ENCODE results near the gene CATSPER3. TPM values are rescaled to one million over a fixed set of nuclear protein-coding genes. Genes with fewer than 3 reads are reported as not detected.

The CATSPER3 gene
- total and polyA plus RNA-seq, 2 donors from 2014 or later = 1.4 TPM

DNA sequence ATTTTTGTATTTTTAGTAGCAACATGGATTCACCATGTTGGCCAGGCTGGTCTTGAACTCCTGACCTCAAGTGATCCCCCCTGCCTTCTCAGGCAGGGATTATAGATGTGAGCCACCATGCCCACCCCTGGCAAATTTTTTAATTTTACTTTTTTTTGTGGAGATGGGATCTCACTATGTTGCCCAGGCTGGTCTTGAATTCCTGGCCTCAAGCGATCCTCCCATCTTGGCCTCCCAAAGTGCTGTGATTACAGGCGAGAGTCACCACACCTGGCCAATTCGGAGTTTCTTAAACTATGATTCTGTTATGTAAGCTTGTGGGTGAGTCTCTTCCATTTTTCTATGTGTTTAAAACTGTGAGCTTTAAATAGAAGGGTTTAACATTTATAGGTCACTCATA, 35.2 kb upstream of the CATSPER3 start:
- no peak for DNase-seq
- TF ChIP-seq, protein P1, sequence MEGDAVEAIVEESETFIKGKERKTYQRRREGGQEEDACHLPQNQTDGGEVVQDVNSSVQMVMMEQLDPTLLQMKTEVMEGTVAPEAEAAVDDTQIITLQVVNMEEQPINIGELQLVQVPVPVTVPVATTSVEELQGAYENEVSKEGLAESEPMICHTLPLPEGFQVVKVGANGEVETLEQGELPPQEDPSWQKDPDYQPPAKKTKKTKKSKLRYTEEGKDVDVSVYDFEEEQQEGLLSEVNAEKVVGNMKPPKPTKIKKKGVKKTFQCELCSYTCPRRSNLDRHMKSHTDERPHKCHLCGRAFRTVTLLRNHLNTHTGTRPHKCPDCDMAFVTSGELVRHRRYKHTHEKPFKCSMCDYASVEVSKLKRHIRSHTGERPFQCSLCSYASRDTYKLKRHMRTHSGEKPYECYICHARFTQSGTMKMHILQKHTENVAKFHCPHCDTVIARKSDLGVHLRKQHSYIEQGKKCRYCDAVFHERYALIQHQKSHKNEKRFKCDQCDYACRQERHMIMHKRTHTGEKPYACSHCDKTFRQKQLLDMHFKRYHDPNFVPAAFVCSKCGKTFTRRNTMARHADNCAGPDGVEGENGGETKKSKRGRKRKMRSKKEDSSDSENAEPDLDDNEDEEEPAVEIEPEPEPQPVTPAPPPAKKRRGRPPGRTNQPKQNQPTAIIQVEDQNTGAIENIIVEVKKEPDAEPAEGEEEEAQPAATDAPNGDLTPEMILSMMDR (IDR thresholded peaks at IDR 0.05; ENCODE audit: borderline replicate concordance, extremely low read depth, insufficient read depth) = no peak

DNA sequence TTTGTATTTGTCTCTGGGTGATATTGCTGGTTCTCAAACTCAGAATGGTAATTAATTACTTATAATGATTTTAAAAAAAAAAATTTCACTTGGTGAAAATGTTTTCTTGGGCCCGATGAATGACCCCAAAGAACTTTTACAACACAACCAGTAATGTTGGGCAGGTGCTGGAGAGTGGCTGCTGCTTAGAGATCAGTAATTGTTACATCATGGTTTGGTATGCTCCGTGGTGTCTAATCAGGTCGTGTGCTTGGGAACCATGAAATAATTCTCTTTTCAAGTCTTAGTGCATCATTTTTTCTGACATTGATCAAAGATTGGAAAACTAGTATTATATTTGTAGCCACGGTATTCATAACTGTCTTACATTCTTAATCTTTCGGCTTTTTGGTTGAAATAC, 33.5 kb upstream of the CATSPER3 start:
- H3K27ac ChIP-seq (ENCODE audit: low read depth in 2 of 2, low read length in 2 of 2) = no peak overlapping the region
- H3K4me1 ChIP-seq (ENCODE audit: control insufficient read depth in 2 of 3, insufficient read depth in 2 of 3, low read depth in 1 of 3, low read length in 3 of 3) = peaks cover 0 to 7% (median 2%) of the 10 kb centered on the region in 3 donors
- no peaks in the 10 kb centered on the region for H3K9me3 ChIP-seq (ENCODE audit: control insufficient read depth in 2 of 3, insufficient read depth in 1 of 3, low read length in 3 of 3)
- intact Hi-C loops (cut with DNase I) = no loop called here
- H3K4me3 ChIP-seq (ENCODE audit: low read length in 3 of 3) = no peak overlapping the region
- H3K27me3 ChIP-seq (ENCODE audit: control insufficient read depth, insufficient read depth, low read length) = no peaks in the 10 kb centered on the region
- TF ChIP-seq, protein P1 (IDR thresholded peaks at IDR 0.05; ENCODE audit: borderline replicate concordance, extremely low read depth, insufficient read depth) = no peak
- no peak for FAIRE-seq
- H3K36me3 ChIP-seq (ENCODE audit: control insufficient read depth in 2 of 3, insufficient read depth in 3 of 3, low read length in 3 of 3) = peaks cover 0 to 4% (median 0%) of the 10 kb centered on the region in 3 donors
- H3K9ac ChIP-seq (ENCODE audit: low read length in 3 of 3) = no peak overlapping the region
- no peak for DNase-seq

More for the DNA sequence above, 35.2 kb upstream of the CATSPER3 start:
- Histone ChIP-seq H3K4me1 (ENCODE audit: control insufficient read depth in 2 of 3, insufficient read depth in 2 of 3, low read depth in 1 of 3, low read length in 3 of 3) (peaks cover 0 to 7% (median 0%) of the 10 kb centered on the region in 3 donors), H3K27ac (ENCODE audit: low read depth in 2 of 2, low read length in 2 of 2) (no peak overlapping the region), H3K36me3 (ENCODE audit: control insufficient read depth in 2 of 3, insufficient read depth in 3 of 3, low read length in 3 of 3) (peaks cover 0 to 4% (median 0%) of the 10 kb centered on the region in 3 donors), H3K4me3 (ENCODE audit: low read length in 3 of 3) (no peak overlapping the region), H3K9me3 (ENCODE audit: control insufficient read depth in 2 of 3, insufficient read depth in 1 of 3, low read length in 3 of 3) (no peaks in the 10 kb centered on the region), H3K27me3 (ENCODE audit: control insufficient read depth, insufficient read depth, low read length) (no peaks in the 10 kb centered on the region), H3K9ac (ENCODE audit: low read length in 3 of 3) (no peak overlapping the region)
- FAIRE-seq = no peak
- intact Hi-C loops (cut with DNase I) = no loop called here

DNA sequence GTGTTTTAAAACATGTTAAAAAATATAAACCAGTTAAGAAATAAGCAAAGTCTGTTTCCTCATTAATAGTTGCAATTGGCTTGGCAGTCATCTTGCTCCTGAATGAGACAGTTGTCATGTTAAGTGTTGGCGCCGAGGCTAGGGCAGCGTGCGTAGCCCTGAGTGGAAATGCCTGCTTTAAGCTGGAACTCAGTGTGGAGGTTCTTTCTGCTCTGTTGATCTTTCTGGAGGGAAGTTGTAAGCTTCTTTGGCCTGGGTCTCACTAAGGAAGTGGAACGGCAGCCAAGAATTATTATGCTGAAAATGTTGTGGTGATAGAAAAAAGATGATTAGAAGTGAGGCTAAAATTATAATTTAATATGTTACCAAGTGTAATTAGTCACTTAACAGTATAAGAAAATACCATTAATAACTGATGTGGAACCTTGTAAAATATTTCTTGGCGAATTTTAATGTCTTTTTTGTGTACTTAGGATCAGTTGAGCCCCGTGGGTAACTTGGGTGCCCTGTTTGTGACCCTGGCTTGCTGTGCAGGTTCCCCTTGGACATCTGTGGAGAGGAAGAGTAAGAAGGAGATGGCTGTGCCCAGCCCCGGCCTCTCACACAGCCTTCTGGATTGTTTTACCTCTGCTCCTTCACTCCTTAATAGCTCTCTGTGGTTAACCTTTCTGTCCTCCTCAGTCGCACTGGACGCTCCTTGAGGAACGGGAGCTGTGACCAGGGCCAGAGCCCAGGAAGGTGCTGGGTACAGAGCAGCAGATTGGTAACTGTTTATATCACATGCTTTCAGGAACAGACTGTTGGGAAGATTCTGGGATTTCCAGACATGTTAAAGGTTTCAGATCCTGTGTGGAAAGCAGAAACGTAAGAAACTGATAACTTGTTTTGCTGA, 31.8 kb upstream of the CATSPER3 start:
- DNase-seq (peak in 4 of 5 donors; percentile 13 to 27 (median 20)), FAIRE-seq (no peak)
- Histone ChIP-seq H3K27ac (ENCODE audit: low read depth in 2 of 2, low read length in 2 of 2) (peak overlapping the region; percentile 2 to 8), H3K9me3 (ENCODE audit: control insufficient read depth in 2 of 3, insufficient read depth in 1 of 3, low read length in 3 of 3) (no peaks in the 10 kb centered on the region), H3K36me3 (ENCODE audit: control insufficient read depth in 2 of 3, insufficient read depth in 3 of 3, low read length in 3 of 3) (no peaks in the 10 kb centered on the region), H3K4me1 (ENCODE audit: control insufficient read depth in 2 of 3, insufficient read depth in 2 of 3, low read depth in 1 of 3, low read length in 3 of 3) (peaks cover 0 to 7% (median 2%) of the 10 kb centered on the region in 3 donors), H3K9ac (ENCODE audit: low read length in 3 of 3) (no peak overlapping the region), H3K4me3 (ENCODE audit: low read length in 3 of 3) (peak overlapping the region in 1 of 3 donors; percentile 13), H3K27me3 (ENCODE audit: control insufficient read depth, insufficient read depth, low read length) (no peaks in the 10 kb centered on the region)
- intact Hi-C loops (cut with DNase I) = no loop called here
- TF ChIP-seq, protein P1 (IDR thresholded peaks at IDR 0.05; ENCODE audit: borderline replicate concordance, extremely low read depth, insufficient read depth) = no peak
